Stimulated activated naive CD4-positive, alpha-beta T cell treated with Interleukin-2 at 50 U/mL for 16 hours (primary cell): ENCODE results near the gene LRRC45.

Experiments
- DNase-seq: peaks from one replicate; lab custom pipeline; 2025; lab: John Stamatoyannopoulos, UW

Gene LRRC45

DNA sequence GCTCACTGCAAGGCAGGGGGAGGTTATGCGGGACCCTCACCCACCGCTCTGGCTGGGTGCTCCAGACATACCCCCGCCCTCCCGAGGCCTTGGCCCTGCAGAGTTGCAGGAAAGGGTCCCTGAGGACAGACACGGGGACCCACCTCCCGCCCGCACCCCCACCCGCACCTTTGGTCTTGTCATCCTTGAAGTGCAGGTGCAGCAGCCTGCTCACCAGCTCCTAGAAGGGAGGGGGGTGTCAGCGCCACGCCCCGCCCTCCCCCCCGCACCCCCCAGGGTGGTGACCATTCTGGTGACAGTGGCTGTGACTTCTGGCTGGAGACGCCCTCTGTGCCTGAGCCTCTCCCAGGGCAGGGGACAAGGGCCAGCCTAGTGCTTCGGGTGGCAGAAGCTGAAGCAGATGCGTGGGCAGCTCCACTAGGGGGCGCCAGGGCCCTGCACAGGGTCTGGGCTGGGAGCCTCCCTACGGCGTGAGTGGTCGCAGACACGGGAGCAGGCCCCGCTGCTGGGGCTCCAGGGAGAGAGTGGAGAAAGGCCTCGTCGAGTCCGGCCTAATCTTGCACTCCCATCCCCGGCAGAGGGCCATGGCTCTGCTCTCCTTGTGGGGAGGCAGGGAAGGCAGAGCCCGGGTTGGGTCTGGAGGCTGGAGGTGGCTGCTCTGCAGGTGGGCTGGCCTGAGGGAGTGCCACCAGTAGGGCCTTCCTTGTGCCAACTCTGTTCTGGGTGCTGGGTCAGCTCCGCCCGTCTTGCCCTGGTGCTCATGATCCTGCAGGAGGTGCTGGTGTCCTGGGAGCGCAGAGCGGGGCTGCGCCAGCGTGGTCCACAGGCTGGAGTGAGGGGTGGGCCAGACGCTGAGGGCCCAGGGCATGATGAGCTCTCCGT is 3.2 kb upstream of the LRRC45 start:
- peak; percentile 39 for DNase-seq

DNA sequence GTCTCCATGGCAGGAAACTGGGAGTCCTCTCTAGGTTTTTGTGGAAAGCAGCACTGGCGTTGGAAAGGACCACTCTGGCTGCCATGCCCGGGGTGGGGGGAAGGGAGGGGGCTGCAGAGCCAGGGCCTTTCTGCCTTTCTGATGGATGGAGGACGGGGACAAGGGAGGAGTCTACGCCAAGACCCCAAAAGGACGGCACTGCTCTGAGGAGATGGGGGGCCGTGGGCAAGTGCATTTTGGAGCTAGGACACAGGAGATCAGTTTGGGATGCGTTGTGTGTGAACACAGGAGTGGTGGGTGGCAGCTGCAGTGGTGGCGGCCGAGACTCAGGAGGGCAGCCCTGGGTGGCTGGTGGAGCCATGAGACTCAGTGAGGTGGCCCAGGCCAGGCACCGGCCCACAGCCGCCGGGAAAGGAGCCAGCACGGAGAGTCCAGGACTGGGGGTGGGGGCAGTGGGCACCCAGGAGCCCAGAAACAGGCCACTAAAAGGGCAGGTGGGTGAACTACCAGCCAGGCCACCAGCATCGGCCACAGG is 2.5 kb upstream of the LRRC45 start:
- no peak for DNase-seq

DNA sequence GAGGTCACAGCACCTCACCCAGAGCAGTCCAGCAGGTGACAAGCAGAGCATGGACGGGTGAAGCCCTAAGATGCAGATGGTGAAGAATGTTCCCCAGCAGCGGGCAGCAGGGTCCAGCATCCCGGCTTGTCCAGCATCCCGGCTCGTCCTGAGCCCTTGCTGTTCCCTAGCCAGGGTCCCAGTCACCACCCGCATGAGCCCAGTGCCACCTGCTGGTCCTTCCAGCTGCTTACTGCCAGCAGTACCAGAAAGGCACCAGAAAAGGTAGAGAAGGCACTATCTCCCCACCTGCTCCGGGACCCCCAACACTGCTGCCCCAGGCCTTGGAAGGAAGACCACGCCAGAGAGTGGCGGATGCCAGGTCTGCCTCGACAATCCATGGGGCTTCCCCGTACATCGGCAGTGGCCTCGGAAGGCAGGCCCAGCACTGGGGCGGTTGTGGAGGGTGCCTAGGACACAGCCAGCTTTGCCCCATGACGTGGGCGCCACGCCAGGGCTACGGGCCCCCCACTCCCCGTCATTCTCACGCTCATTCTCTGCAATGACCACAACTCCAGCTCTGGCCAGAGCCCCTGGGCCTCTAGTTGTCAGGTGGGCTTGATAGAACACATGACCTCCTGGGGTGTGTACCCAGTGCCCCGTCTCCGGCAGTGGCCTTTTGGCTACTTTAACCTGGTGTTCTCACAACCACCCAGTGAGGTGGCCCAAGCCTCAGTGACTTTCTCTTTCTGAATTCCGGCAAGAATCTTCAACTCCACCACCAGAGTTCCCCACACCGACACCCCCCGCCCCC is 1.8 kb upstream of the LRRC45 start:
- DNase-seq: peak; percentile 30

- no peak for DNase-seq
Measured at GRCh38 chr17:82021900-82022309, 1.2 kb upstream of the LRRC45 start.

DNA sequence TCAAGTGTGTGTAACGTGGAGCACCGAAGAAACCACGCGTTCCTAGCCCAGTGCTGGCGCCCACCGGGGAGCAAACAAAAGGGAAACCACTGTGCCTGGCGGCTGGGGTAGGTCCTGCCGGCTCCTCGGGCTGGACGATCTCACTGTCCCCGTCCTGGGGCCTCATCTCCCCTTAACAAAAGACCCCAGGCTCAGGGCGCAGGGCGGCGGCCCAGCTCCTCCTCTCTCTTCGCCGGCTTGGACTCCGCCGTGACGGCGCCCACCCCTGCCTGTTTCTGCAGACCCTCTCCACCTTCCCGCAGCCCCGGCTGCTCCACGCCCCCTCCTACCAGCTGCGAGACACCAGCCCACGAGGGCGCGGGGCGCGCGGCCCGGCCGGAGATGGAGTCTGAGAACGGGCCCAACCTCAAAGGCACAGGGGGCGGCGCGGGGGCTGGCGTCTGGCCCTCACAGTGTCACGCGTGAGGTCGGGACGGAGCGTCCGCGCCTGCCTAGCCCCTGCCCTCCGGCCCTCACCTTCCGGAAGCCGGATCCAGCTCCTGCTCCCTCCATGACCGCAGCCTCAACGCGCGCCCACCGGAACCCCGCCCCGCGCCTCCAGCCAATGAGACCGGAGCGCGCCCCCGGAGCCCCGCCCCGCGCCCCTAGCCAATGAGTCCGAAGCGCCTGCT is 660 bp upstream of the LRRC45 start, which contains the start of gene CENPX:
Gene CENPX (minus strand): TSS at position 569 of the 671 bp plus-strand sequence. CDS start 17 bp downstream, at position 552.
- no peak for DNase-seq

GRCh38 chr17:82023447-82024241 is 539 bp downstream of the LRRC45 start:
- DNase-seq: no peak

GRCh38 chr17:82024859-82025258 is 1.8 kb downstream of the LRRC45 start:
- no peak for DNase-seq

- no peak for DNase-seq
Measured at GRCh38 chr17:82025401-82026107, 2.4 kb downstream of the LRRC45 start.

- DNase-seq: no peak
Measured at GRCh38 chr17:82028246-82028645, 5.1 kb downstream of the LRRC45 start.

DNA sequence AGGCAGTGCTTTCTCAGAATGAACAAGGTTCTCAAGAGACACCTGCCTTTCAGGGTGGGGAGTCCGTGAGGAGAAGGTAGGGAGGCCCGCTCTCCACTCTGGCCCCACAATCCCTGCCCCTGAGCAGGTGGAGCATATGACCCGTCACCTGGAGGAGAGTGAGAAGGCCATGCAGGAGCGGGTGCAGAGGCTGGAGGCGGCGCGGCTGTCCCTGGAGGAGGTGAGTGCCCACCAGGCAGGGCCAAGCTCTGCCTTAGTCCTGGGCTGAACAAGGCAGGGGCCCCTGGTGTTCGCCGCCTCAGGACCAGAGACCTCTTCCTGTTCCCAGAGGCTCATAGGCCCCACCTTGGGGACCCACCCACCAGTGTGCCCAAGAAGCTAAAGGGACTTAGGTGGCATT is 5.9 kb downstream of the LRRC45 start:
- no peak for DNase-seq

DNA sequence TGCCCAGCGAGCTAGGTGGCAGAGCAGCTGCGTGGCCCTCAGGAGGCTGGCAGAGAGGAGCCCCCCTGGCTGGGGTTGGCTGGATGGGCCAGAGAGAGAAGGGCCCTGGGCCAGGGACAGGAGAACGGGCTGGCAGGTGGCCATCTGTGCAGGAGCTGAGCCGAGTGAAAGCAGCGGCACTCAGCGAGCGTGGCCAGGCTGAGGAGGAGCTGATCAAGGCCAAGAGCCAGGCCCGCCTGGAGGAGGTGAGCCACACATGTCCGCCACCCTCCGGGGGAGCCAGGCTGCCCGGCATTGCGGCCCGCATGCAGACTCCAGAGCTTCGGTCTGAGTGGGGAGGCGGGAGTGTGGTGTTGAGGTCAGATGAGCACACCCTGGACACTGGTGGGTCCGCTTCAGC is 6.3 kb downstream of the LRRC45 start:
- DNase-seq: no peak

- no peak for DNase-seq
Measured at GRCh38 chr17:82029990-82030469, 6.9 kb downstream of the LRRC45 start.

GRCh38 chr17:82030470-82031302 is 7.6 kb downstream of the LRRC45 start:
- DNase-seq: peak; percentile 66

DNA sequence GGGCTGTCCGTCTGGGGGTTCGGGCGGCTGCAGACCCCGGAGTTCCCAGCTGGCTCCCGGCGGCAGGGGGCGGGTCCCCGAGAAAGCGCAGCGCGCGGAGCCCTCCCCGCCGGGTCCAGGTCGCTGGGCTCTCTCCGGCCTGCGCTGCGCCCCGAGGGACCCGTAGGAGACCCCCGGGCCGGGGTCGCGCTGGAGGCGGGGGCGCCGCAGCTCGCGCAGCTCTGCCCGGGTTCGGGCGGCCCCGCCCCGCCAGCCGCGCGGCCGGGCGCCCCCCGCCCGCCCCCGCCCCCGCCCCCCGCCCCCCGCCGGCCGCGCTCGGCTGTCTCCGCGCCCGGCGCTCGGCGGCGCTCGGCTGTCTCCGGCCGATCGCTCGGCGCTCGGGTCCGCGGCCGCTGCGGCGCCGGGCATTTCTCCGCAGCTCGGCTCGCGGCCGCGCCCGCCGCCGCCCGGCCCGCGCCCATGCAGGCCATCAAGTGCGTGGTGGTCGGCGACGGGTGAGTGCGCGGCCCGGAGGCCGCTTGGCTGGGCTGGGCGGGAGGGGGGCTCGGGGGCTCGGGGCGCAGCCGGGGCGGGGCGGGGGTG is 8.3 kb downstream of the LRRC45 start, which contains the start of gene RAC3:
Gene RAC3 (plus strand): TSS at position 376 of the 582 bp plus-strand sequence. CDS start 84 bp downstream, at position 460.
- DNase-seq: no peak

GRCh38 chr17:82031885-82032627 is 9.0 kb downstream of the LRRC45 start:
- DNase-seq: peak; percentile 16

DNA sequence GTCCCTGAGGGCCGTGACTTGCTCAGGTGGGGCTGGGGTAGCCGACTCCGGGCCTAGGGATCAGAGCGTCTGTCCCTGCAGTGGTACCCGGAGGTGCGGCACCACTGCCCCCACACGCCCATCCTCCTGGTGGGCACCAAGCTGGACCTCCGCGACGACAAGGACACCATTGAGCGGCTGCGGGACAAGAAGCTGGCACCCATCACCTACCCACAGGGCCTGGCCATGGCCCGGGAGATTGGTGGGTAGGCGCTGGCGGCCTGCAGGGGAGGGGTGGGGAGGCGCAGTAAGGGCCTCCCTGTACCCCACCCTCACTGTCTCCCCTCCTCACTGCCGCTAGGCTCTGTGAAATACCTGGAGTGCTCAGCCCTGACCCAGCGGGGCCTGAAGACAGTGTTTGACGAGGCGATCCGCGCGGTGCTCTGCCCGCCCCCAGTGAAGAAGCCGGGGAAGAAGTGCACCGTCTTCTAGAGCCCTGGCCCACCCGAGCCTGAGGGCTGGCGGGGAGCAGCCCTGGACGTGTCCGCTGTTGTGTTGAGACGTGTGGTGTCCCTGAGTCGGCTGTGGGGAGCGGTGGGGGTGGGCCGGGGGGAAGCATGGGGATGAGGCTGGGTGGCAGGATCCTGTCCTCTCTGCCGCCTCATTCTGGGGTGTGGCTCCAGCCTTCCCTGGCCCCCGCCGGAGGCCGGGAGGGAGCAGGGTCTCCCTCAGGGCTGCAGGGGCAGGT is 10.4 kb downstream of the LRRC45 start:
- DNase-seq: no peak

DNA sequence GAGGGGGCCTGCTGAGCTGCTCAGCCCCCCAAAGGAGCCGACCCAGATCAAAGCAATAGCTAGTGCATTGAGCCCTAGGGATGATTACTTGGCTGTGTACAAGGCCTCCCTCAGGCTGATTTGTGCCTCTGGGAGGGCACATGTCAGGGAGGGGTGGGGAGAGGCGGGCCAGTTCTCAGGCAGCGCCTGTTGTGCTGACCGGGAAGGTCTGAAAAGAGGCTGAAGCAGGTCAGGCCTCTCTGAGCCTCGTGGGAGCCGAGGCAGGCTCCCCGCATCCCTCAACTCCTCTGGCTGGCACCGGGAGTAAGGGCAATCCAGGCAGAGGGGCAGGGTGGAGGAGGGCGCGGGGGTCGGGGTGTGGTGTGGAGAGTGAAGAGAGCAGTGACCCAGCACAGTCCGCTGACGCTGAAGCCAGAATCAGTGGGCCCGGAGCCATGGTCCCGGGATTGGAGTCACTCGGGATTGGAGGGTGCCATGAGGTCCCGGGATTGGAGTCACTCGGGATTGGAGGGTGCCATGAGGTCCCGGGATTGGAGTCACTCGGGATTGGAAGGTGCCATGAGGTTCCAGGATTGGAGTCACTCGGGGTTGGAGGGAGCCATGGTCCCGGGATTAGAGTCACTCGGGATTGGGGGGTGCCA is 11.4 kb downstream of the LRRC45 start:
- no peak for DNase-seq
